Stimulated activated naive B cell treated with anti-CD40 and anti-IgM and Interleukin-4, amounts not matched to agents 10 μg/mL and 1 μg/mL and 100 μg/mL, for 72 hours (primary cell): ENCODE data around the gene WHRN.

Source experiments
- ATAC-seq, 2 donors: fragments of 150-1000 bp; cut with Tn5 transposase; replicated peaks; 2 replicates each; pipeline ENCODE4 v1.10.0; 2021; ENCODE audit warnings: moderate library complexity in 1 of 2
- DNase-seq: peaks from one replicate; pipeline ENCODE4 v3.0.0; 2021
- H3K27ac Mint-ChIP-seq: one replicate; pipeline ENCODE4 v1.8.0; 2022; ENCODE audit warnings: mild to moderate bottlenecking, mixed read lengths
- H3K27me3 Mint-ChIP-seq, 2 donors: one replicate each; pipeline ENCODE4 v1.8.0; 2022; ENCODE audit warnings: mixed read lengths in 2 of 2
- H3K36me3 Mint-ChIP-seq, 2 donors: one replicate each; pipeline ENCODE4 v1.8.0; 2022; ENCODE audit warnings: mixed read lengths in 2 of 2, mild to moderate bottlenecking in 1 of 2
- H3K4me1 Mint-ChIP-seq, 2 donors: one replicate each; pipeline ENCODE4 v1.8.0; 2022; ENCODE audit warnings: mixed read lengths in 2 of 2, mild to moderate bottlenecking in 1 of 2
- H3K4me3 Mint-ChIP-seq, 2 donors: one replicate each; pipeline ENCODE4 v1.8.0; 2022; ENCODE audit warnings: mild to moderate bottlenecking in 2 of 2, mixed read lengths in 2 of 2, moderate library complexity in 1 of 2
- H3K9me3 Mint-ChIP-seq, 2 donors: one replicate each; pipeline ENCODE4 v1.8.0; 2022; ENCODE audit warnings: mixed read lengths in 2 of 2, mild to moderate bottlenecking in 1 of 2

Gene WHRN

GRCh38 chr9:114467910-114468309, 37.4 kb downstream of the WHRN start:
- Mint-ChIP-seq H3K27ac (no peak overlapping the region), H3K4me3 (no peak overlapping the region), H3K27me3 (peaks cover 0 to 3% of the 10 kb centered on the region in 2 donors), H3K4me1 (peaks cover 0 to 2% of the 10 kb centered on the region in 2 donors), H3K36me3 (peaks cover 27 to 30% of the 10 kb centered on the region in 2 donors), H3K9me3 (peaks cover 2 to 4% of the 10 kb centered on the region in 2 donors)
- ATAC-seq = no peak
- no peak for DNase-seq

GRCh38 chr9:114467226-114467750, 38.0 kb downstream of the WHRN start:
- Mint-ChIP-seq H3K4me1 (peaks cover 2% of the 10 kb centered on the region in 2 donors), H3K4me3 (no peak overlapping the region), H3K27ac (peak overlapping the region; percentile 65), H3K9me3 (peaks cover 2 to 4% of the 10 kb centered on the region in 2 donors), H3K27me3 (peaks cover 0 to 3% of the 10 kb centered on the region in 2 donors), H3K36me3 (peaks cover 23 to 27% of the 10 kb centered on the region in 2 donors)
- DNase-seq = no peak
- ATAC-seq = no peak

GRCh38 chr9:114465906-114466900, 39.1 kb downstream of the WHRN start:
- peaks cover 0 to 3% of the 10 kb centered on the region in 2 donors for H3K27me3 Mint-ChIP-seq
- no peak overlapping the region for H3K4me3 Mint-ChIP-seq
- ATAC-seq (no peak), DNase-seq (no peak)
- H3K4me1 Mint-ChIP-seq = peaks cover 8 to 12% of the 10 kb centered on the region in 2 donors
- peaks cover 2 to 4% of the 10 kb centered on the region in 2 donors for H3K9me3 Mint-ChIP-seq
- H3K36me3 Mint-ChIP-seq = peaks cover 19 to 24% of the 10 kb centered on the region in 2 donors
- no peak overlapping the region for H3K27ac Mint-ChIP-seq

GRCh38 chr9:114465417-114465816, 39.9 kb downstream of the WHRN start:
- no peak for ATAC-seq
- H3K4me3 Mint-ChIP-seq = no peak overlapping the region
- H3K27ac Mint-ChIP-seq = no peak overlapping the region
- peaks cover 0 to 3% of the 10 kb centered on the region in 2 donors for H3K27me3 Mint-ChIP-seq
- peaks cover 12 to 20% of the 10 kb centered on the region in 2 donors for H3K4me1 Mint-ChIP-seq
- peaks cover 18 to 24% of the 10 kb centered on the region in 2 donors for H3K36me3 Mint-ChIP-seq
- DNase-seq = no peak
- H3K9me3 Mint-ChIP-seq = peaks cover 2 to 4% of the 10 kb centered on the region in 2 donors

- Mint-ChIP-seq H3K27me3 (no peaks in the 10 kb centered on the region), H3K4me3 (no peak overlapping the region), H3K27ac (no peak overlapping the region), H3K9me3 (no peaks in the 10 kb centered on the region), H3K4me1 (peaks cover 15 to 24% of the 10 kb centered on the region in 2 donors), H3K36me3 (peaks cover 15 to 20% of the 10 kb centered on the region in 2 donors)
- ATAC-seq = no peak
- no peak for DNase-seq
These were observed 40.8 kb downstream of the WHRN start for GRCh38 chr9:114464281-114465051.

GRCh38 chr9:114462791-114463190, 42.5 kb downstream of the WHRN start:
- Mint-ChIP-seq H3K27ac (no peak overlapping the region), H3K27me3 (no peaks in the 10 kb centered on the region), H3K4me1 (peaks cover 15 to 24% of the 10 kb centered on the region in 2 donors), H3K9me3 (no peaks in the 10 kb centered on the region), H3K36me3 (peaks cover 9 to 14% of the 10 kb centered on the region in 2 donors), H3K4me3 (no peak overlapping the region)
- no peak for ATAC-seq
- DNase-seq = no peak

- peaks cover 15 to 24% of the 10 kb centered on the region in 2 donors for H3K4me1 Mint-ChIP-seq
- H3K9me3 Mint-ChIP-seq = no peaks in the 10 kb centered on the region
- no peak for DNase-seq
- no peak overlapping the region for H3K4me3 Mint-ChIP-seq
- no peaks in the 10 kb centered on the region for H3K27me3 Mint-ChIP-seq
- peak; percentile 71 to 81 for ATAC-seq
- no peak overlapping the region for H3K27ac Mint-ChIP-seq
- H3K36me3 Mint-ChIP-seq = peaks cover 7 to 10% of the 10 kb centered on the region in 2 donors
These were observed 43.8 kb downstream of the WHRN start for GRCh38 chr9:114461468-114461867.

- no peaks in the 10 kb centered on the region for H3K9me3 Mint-ChIP-seq
- H3K4me1 Mint-ChIP-seq = peaks cover 17 to 24% of the 10 kb centered on the region in 2 donors
- peaks cover 7 to 10% of the 10 kb centered on the region in 2 donors for H3K36me3 Mint-ChIP-seq
- H3K4me3 Mint-ChIP-seq = no peak overlapping the region
- no peak for ATAC-seq
- H3K27ac Mint-ChIP-seq = no peak overlapping the region
- peaks cover 0 to 4% of the 10 kb centered on the region in 2 donors for H3K27me3 Mint-ChIP-seq
- DNase-seq = no peak
These were observed 44.6 kb downstream of the WHRN start for GRCh38 chr9:114460513-114461199.

GRCh38 chr9:114459464-114459863, 45.8 kb downstream of the WHRN start:
- Mint-ChIP-seq H3K4me3 (no peak overlapping the region), H3K9me3 (no peaks in the 10 kb centered on the region), H3K27me3 (peaks cover 0 to 4% of the 10 kb centered on the region in 2 donors), H3K36me3 (peaks cover 7 to 10% of the 10 kb centered on the region in 2 donors), H3K4me1 (peaks cover 17 to 24% of the 10 kb centered on the region in 2 donors), H3K27ac (no peak overlapping the region)
- DNase-seq (no peak), ATAC-seq (no peak)

GRCh38 chr9:114456929-114457328, 48.3 kb downstream of the WHRN start:
- Mint-ChIP-seq H3K9me3 (peaks cover 0 to 1% of the 10 kb centered on the region in 2 donors), H3K4me1 (peaks cover 28 to 38% of the 10 kb centered on the region in 2 donors), H3K27me3 (peaks cover 0 to 4% of the 10 kb centered on the region in 2 donors), H3K36me3 (no peaks in the 10 kb centered on the region), H3K27ac (no peak overlapping the region), H3K4me3 (no peak overlapping the region)
- ATAC-seq (peak in 1 of 2 donors; percentile 22), DNase-seq (no peak)

- Mint-ChIP-seq H3K4me1 (peaks cover 33 to 41% of the 10 kb centered on the region in 2 donors), H3K27me3 (peaks cover 0 to 4% of the 10 kb centered on the region in 2 donors), H3K9me3 (peaks cover 0 to 1% of the 10 kb centered on the region in 2 donors), H3K36me3 (no peaks in the 10 kb centered on the region), H3K4me3 (no peak overlapping the region), H3K27ac (no peak overlapping the region)
- ATAC-seq (no peak), DNase-seq (no peak)
These were observed 50.6 kb downstream of the WHRN start for GRCh38 chr9:114454652-114455051.

- ATAC-seq = peak; percentile 58 to 63
- Mint-ChIP-seq H3K27ac (peak overlapping the region; percentile 91), H3K4me1 (peaks cover 48 to 60% of the 10 kb centered on the region in 2 donors)
These were observed 52.8 kb downstream of the WHRN start for GRCh38 chr9:114452219-114453165.

GRCh38 chr9:114451707-114452031, 53.6 kb downstream of the WHRN start:
- H3K4me3 Mint-ChIP-seq = peak overlapping the region in 1 of 2 donors; percentile 20
- ATAC-seq = no peak

More at GRCh38 chr9:114452219-114453165, 52.8 kb downstream of the WHRN start:
- H3K27me3 Mint-ChIP-seq = peaks cover 0 to 4% of the 10 kb centered on the region in 2 donors
- peaks cover 0 to 1% of the 10 kb centered on the region in 2 donors for H3K9me3 Mint-ChIP-seq
- no peaks in the 10 kb centered on the region for H3K36me3 Mint-ChIP-seq
- peak; percentile 59 for DNase-seq
- peak overlapping the region; percentile 56 to 64 for H3K4me3 Mint-ChIP-seq

More at GRCh38 chr9:114451707-114452031, 53.6 kb downstream of the WHRN start:
- no peak for DNase-seq
- Mint-ChIP-seq H3K27me3 (peaks cover 0 to 4% of the 10 kb centered on the region in 2 donors), H3K27ac (peak overlapping the region; percentile 80), H3K36me3 (no peaks in the 10 kb centered on the region), H3K9me3 (peaks cover 0 to 1% of the 10 kb centered on the region in 2 donors), H3K4me1 (peaks cover 53 to 69% of the 10 kb centered on the region in 2 donors)
